Measurements from ENCODE around the gene CFAP99.

Gene CFAP99

DNA sequence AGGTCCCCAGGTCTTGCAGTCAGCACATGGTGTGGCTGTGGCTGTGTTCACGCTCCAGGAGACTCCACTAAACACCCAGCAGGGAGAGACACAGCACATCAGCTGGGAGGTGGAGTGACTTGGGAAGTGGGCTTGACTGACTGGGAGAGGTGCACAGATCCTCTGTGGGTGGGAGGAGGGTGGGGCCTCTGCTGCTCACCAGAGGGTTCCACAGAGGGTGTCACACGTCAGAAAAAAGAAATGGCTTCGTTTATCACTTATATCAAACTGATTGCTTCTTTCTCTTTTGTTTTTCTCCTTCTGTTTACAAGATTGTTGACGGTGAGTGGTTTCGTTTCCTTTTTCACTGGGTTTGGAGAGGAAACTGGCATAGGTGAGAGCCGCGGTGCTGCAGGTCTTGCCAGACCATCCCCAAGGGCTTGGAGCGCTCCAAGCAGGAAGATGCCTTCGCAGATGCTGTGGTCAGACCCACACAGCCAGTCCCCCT lies 92.9 kb downstream of the CFAP99 start:
- H3K4me3 ChIP-seq (ENCODE audit: low read depth, low read length), result no peak overlapping the region
- TF ChIP-seq, protein P1, sequence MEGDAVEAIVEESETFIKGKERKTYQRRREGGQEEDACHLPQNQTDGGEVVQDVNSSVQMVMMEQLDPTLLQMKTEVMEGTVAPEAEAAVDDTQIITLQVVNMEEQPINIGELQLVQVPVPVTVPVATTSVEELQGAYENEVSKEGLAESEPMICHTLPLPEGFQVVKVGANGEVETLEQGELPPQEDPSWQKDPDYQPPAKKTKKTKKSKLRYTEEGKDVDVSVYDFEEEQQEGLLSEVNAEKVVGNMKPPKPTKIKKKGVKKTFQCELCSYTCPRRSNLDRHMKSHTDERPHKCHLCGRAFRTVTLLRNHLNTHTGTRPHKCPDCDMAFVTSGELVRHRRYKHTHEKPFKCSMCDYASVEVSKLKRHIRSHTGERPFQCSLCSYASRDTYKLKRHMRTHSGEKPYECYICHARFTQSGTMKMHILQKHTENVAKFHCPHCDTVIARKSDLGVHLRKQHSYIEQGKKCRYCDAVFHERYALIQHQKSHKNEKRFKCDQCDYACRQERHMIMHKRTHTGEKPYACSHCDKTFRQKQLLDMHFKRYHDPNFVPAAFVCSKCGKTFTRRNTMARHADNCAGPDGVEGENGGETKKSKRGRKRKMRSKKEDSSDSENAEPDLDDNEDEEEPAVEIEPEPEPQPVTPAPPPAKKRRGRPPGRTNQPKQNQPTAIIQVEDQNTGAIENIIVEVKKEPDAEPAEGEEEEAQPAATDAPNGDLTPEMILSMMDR (IDR thresholded peaks at IDR 0.05; ENCODE audit: borderline replicate concordance, insufficient read depth, low read depth, low read length), result no peak

All from GM12875 (cell line).